ENCODE results near the gene MTERF2. TPM values are rescaled to one million over a fixed set of nuclear protein-coding genes. Genes with fewer than 3 reads are reported as not detected.

The MTERF2 gene
- total RNA-seq, 1 experiment from 2014 or later = 5.0 TPM

DNA sequence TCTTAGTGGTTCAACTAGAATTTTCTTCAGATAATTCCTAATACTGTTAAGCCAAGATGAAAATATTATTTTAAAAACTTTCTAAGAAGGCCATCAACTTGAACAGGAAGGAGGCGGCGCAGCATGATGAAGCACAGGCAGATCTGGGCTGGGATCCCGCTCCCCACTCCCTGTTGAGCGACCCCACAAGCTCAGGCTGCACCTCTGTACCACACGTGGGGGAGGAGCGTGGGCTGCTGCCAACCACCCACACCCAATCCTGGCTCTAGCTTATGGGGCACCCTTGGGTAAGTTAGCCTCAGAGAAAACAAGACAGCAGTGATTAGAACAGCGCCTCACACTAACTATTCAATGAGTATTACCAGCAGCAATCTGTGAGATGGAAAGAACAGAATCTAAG, 6.0 kb downstream of the MTERF2 start:
- Mint-ChIP-seq H3K9me3 (no peaks in the 10 kb centered on the region; a peak in 1 of 5 replicates), H3K27ac (no peak overlapping the region), H3K4me1 (peaks cover under 1 to 5% of the 10 kb centered on the region in 2 experiments), H3K27me3 (ENCODE audit: low read depth) (no peaks in the 10 kb centered on the region), H3K36me3 (ENCODE audit: insufficient read depth in 1 of 3, low read depth in 3 of 3) (peaks cover 13 to 25% (median 21%) of the 10 kb centered on the region in 3 experiments; a peak in 6 of 7 replicates), H3K4me3 (no peak overlapping the region)
- Histone ChIP-seq H2AFZ (ENCODE audit: low read length) (no peak overlapping the region), H3K23me2 (ENCODE audit: insufficient read length, low read depth, low read length, poor library complexity, severe bottlenecking) (no peaks in the 10 kb centered on the region), H3K14ac (ENCODE audit: insufficient read depth, low read length) (no peak overlapping the region; the same call in 1 of the 2 replicates), H3K9me3 (ENCODE audit: control insufficient read depth, low read depth, low read length) (no peaks in the 10 kb centered on the region), H3K9ac (ENCODE audit: extremely low read depth, insufficient read length, low read length) (no peak overlapping the region), H3K79me1 (ENCODE audit: insufficient read depth, low read depth, low read length, poor library complexity, severe bottlenecking) (no peaks in the 10 kb centered on the region), H3K18ac (ENCODE audit: insufficient read length, low read depth, low read length) (no peak overlapping the region), H3K4me1 (ENCODE audit: insufficient read depth, low read length) (no peaks in the 10 kb centered on the region), H3K56ac (ENCODE audit: insufficient read length, low read depth, low read length) (no peak overlapping the region), H2AK5ac (ENCODE audit: insufficient read length, low read length) (no peak overlapping the region), H3K4me2 (ENCODE audit: insufficient read depth, insufficient read length, low read length) (no peak overlapping the region), H4K8ac (replicated peaks; ENCODE audit: insufficient read length, low read depth, low read length) (no peak overlapping the region), H4K5ac (ENCODE audit: insufficient read length, low read depth, low read length) (no peak overlapping the region), H3K79me2 (ENCODE audit: insufficient read depth, low read length) (no peaks in the 10 kb centered on the region), H3K4ac (ENCODE audit: low read depth, low read length) (no peak overlapping the region), H3K27ac (ENCODE audit: insufficient read length, low read depth, low read length) (no peak overlapping the region), H3T11ph (ENCODE audit: low read length) (no peak overlapping the region), H2BK120ac (ENCODE audit: low read depth, low read length, poor library complexity, severe bottlenecking) (no peak overlapping the region), H3K27me3 (ENCODE audit: insufficient read depth, low read length) (no peaks in the 10 kb centered on the region), H4K91ac (ENCODE audit: insufficient read length, low read depth, low read length) (no peak overlapping the region), H3K23ac (ENCODE audit: insufficient read length, low read depth, low read length) (no peak overlapping the region), H2BK15ac (ENCODE audit: low read depth, low read length) (no peak overlapping the region), H2BK12ac (ENCODE audit: insufficient read length, low read depth, low read length) (no peak overlapping the region), H2BK5ac (ENCODE audit: insufficient read length, low read length) (no peak overlapping the region), H4K20me1 (ENCODE audit: control insufficient read depth, insufficient read depth, insufficient read length) (no peaks in the 10 kb centered on the region), H2BK20ac (ENCODE audit: low read depth, low read length, poor library complexity, severe bottlenecking) (no peak overlapping the region)
- no peak for TF ChIP-seq CTCF (conservative IDR thresholded peaks at IDR 0.05)
- DNase-seq = no peak
- WGBS (ENCODE audit: extremely low coverage, insufficient read length, low lambda C conversion rate) = no CpG with 5 or more reads among the region's 7 CpGs

Data from H9 (cell line).